Kidney tubule cell (primary cell): ENCODE results near the gene STC2.
"Not testable (repeated sequence)": the region's sequence is repeated elsewhere in the genome, so short reads cannot be mapped to it uniquely, and the experiment has no call there.

Experiments used
- DNase-seq: peaks from one replicate; pipeline ENCODE4 v3.0.0-alpha.2; 2018; ENCODE audit warnings: low spot score

STC2 gene

DNA sequence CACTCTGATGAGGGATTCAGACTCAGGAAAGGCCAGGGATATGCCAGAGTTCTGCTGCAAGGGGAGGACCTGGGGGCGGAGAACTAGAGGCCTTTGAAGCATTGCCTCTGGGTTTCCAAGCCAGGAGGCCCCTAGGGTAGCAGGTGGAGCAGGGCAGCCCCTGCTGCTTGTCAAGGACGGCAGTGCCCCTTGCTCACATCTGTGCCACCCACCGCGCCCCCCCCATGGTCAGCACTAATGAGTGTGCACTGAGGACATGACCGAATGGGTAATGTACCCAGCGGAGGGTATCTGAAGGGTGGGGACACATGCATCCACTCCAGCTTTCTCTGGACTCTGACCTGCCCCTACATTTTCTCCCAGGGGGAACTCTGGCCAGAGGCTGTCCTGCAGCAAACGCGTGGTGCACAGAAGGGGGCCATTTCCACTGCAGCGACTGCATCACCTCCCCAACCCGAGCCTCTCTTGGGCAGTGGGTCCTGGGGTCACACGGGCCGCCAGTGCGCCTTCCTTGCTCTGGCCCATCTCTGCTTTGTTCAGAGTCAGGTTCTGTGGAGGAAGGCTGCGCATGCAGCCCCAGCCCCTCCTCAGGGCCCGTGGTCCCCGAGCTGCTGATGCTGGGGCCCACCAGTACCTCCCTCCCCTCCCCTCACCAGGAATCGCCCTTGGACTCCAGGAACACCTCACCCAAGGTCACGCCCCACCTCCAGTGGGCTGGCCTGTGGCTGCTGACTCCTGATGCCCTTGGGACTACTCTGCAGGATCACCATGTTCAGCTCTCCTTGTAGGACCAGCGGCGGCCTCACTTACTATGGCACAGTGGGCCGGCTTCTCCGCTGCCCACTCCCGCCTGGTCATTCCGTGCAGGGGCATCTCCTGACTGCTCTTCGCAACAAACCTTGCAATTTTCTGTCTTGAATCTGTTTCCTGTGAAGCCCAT, 31.2 kb downstream of the STC2 start:
- DNase-seq, result no peak

DNA sequence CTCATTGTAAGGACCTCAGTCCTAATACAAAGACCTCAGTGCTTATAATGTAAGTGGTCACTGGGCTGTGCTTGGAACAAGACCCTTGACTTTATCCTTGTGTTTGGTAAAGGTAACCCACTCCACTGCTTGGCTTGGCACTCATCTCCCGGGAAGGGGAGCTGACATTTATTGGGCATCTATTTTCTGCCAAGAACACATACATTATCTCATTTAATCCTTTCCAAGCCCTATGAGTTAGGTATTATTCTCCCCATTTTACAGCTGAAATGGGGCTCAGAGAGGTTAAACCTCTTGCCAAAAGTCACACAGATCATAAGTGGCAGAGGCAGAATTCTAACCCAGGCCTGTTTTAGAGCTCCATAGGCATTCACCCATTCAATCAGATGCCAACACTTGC, 32.4 kb downstream of the STC2 start:
- no peak for DNase-seq

DNA sequence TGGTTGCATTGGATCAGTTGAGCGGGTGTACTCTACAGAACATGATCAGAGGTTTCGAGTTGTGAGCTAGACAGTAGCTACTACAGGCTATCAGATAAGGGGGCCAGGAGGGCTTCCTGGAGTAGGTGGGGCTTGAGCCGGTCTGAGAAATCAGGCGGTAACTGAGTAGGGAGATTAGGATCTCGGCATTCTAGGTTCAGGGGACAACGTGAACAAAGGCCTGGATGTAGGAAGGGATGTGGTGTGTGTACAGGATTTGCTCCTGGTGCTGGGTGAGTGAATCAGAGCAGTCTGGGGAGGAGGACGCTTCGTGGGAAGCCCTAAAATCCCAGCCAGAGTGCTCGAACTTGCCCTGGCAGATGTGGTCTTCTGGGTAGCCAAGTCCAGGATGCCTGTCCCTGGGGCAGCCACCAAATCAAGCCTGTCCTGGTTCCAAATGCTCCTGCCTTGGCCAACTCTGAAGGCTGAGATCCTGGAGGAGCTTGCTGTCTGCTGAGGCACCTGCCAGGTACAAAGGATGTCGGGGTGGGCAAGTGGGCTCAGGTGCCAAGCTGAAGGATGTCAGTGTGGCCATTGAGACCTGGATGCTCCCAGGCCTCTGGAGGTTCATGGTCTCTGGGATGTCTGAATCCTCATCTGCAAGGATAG, 33.4 kb downstream of the STC2 start:
- DNase-seq, result no peak

DNA sequence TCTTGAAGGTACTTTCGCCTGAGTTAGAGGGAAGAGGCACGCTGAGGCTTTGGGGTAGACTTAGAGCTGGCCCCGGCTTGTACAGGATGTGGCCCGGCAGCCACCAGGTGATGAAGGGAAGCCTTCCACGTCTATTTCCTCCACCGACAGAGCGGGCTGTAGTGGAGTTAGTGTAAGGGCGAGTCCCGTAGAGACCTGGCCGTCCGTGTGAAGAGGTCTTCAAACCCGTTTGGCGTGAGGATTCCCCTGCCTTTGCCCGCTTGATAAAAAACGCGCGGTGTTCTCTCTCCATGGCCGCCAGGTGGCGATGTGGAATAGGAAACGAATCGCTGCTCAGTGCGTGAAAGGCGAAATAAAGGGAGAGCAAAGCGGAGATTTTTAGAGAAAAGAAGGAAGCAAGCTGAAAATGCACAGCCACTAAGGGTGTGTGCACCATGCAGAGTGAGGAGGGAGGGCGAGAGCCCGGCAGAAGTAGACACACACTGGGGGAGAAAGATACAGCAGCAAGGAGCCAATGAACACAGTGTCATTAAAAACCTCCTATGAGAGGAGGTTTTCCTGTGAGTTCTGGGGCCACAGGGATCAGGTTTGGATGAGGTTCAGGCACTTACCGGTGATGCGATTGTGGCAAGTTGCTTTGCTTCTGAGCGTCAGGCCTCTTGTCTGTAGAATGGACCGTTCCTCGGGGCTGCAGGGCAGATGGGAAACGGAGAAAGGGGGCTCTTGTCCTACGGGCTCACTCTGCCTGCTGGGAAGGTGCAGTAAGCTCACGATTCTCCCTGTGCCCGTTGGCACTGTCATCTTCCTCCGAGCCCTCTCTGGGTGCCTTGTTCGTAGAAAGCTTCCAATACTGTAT, 34.2 kb downstream of the STC2 start:
- peak; percentile 74 for DNase-seq

DNA sequence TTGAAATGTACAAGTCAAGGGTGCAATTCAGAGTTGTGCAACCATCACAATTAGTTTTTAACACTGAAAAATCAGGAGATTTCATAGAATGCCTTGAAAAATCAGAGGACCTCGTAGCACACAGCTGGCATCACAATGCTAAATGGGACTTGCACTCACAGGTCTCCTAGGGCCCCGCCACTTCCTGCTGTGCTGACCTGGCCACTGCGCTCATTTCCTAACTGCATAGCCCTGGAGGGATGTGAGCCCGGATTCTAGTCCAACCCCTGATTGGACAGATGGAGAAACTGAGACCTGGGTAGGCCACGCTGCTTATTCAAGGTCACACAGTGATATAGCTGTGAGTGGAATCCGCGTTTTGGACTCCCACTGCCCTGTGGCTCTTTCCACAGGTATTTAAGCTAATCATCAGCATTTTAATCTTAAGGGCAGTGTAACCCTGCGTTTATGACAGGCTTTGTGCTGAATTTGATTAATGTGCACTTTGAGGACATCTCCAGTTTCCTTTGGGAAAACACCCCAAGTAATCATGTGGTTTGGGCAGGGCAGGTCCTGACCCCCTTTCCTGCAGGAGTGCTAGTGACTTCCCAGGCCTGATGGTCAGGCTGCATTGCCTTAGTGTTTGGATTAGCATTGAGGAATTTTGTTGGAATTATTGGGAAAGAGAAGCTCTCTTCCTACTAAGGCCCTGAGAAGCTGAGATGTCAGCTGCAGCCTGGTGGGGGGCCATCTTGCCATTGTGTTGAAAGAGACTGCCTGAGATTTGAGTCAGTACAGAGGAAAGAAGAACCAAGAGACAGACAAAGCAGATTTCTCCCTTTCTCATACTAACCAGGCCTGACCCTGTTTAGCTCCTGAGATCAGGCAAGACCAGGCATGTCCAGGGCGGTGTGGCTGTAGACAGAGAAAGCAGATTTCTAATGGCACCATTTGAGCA, 36.2 kb downstream of the STC2 start:
- no peak for DNase-seq

DNA sequence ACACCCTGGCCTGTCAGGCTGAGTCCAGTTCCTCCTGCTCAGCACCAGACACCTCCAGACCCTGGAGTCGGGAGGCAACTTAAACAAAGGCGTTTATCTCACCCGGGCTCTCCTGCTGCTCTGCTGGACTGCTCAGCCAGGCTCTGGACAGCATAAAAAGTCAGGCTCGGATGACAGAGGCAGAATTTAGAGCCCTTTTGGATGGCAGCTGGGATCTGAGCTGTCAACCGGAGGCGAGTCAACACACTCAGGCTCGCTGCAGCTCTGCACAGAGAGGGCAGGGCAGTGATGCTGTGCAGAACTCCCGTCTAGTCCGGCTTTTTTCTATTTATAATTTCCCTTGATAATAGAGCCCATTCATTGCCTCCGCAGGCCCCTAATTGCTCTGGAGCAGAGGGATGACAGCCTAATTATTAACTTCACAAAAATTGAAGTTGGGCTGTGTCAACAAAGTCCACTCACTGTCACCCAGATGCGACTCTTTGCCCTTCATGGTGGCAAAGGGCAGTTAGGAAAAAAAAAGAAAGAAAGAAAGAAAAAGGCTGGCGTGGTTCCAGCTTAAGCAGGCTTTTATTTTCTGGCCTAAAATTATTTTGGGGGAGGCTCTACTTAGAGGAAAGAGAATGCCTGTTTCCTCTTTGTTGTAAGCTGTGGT, 37.6 kb downstream of the STC2 start:
- no peak for DNase-seq

DNA sequence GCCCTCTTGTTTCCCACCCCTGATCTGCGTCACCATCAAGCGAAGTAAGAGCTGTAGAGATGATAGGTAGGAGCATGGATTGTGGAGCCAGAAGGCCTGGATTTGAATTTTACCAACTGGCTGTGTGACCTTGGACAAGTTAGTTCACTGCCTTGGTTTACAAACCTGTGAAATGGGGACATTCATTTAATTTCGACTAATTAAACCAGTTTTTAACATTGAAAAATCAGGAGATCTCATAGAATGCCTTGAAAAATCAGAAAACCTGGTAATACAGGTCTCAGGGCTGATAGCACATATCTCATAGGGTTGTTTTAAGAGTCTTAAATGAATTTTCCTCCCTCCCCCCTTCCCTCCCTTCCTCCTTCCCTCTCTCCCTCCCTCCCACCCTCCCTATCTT, 38.8 kb downstream of the STC2 start:
- no peak for DNase-seq

DNA sequence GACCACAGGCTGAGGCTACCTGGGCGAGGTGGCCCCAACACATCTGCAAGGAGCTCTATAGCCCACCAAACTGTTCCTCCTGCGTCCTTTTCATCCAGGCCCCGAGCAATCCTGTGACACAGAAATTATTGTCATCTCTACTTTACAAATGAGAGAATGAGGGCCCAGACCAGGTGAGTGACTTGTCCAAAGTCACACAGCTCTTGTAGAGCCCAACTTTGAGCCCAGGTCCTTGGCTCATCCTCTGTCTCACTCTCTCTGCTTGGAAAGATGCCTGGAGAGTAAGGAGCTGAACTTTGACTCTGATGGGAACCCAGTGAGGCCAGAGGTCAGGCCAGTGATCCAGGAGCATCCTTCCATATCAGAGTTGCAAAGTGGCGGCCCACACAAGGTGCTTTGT, 39.6 kb downstream of the STC2 start:
- no peak for DNase-seq

DNA sequence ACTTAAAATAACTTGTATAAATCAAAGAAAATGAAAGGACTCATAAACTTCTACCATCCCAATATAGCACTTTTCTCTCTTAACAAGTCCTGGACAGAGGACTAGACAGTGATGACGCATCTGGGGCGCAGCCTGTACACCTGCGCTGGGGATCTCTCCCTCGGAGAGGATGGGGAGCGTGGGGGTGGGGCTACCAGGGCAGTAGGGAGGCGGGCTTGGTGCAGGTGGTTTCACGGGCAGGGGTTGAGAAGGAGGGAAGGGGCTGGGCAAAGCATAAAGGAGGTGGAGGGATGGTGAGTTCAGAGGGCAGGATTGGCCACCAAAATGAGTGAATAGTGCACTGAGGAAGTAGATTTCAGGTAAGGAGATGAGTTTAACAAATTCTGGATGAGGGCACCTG, 41.1 kb downstream of the STC2 start:
- DNase-seq, result no peak

DNA sequence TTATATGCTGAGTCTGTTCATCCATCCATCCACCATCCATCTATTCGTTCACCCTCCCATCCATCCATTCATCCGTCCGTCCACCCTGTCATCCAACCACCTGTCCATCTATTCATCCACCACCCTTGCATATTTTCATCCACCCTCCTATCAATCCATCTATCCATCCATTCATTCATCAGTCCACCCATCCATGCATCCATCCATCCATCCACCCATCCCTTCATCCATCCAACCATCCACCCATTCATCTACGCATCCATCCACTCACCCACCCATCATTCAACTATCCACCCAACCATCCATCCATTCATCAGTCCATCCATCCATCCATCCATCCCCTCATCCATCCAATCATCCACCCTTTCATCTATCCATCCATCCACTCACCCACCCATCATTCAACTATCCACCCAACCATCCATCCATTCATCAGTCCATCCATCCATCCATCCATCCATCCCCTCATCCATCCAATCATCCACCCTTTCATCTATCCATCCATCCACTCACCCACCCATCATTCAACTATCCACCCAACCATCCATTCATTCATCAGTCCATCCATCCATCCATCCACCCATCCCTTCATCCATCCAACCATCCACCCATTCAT, 43.8 kb downstream of the STC2 start:
- not testable (repeated sequence) for DNase-seq

DNA sequence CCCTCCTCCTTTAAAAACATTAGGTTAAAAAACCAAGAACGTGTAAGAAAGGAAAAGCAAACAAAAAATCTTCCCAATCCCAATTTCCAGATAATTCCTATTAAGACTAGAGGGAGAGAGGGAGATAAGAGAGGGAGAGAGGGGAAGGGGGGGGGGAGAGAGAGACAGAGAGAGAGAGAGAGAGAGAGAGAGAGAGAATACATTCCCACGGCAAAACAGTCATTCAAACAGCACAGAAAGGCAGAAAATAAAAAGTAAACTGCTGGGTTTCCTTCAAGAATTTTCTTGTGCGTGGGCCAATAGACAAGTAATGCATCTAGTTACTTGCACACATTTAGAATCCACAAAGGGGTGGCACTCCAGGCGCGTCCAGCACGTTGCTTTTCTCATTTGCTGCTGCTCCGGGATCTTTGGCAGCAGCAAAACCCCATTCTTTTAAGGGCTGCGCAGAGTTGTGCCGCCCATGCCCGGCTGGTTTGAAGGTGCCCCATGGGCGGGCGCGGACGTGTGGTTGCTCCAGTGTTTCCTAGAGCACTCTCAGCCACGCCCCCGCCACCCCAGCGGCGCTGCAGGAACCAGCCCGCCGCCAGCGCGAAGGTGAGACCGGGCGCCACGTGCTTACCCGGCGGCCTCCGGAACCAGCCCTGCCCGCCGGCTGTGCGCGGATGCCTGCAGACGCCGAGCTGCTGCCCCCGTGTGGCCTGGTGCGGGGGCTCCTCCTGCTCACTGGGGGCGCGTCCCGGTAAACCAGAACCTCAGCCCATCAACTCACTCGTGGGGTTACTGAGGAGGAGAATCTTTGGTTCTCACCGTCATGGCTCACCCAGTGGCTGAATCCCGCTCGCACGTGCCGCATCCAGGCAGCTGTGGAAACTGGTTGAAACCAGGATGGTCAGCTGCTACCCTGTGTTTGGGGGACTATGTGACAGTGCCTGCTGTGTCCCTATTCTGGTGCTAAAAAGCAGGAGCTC, 44.6 kb downstream of the STC2 start:
- peak; percentile 83 for DNase-seq

DNA sequence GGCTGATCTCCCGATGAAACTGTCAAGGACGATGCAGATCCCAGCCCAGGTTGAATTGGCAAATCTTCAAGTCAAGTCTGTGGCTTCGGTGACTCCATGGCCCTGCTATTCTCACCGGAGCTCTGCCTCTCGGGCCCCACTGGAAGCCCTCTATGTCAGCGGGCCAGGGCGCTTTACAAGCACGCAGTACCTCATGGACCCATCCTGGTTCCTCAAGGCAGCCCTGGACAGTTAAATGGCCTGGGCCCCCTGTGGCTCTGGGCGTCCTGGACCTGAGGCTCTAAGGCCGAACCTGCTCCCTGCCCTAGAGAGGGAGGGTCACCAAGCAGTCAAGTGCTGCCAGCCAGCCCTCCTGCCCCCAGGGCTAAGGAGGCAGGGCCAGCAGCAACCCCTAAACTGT, 45.3 kb downstream of the STC2 start:
- no peak for DNase-seq

DNA sequence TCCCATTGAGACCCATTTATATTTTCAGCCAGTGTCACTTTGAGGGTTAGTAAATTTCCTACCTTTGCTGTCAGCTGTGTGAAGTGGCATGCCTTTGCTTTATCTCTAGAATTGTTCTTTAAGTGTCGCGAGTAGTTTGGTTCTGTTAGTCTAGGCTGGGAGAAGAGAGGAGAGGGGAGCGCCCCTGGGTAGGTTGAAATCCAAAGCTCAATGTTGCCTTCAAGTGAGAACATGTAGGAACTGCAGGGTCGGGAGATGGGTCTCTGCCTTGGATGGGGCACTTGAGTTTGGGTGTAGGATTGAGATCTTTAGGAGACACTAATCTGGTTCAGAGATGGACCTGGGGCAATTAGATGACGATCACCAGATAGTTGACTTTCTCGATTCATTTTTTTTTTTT, 46.3 kb downstream of the STC2 start:
- DNase-seq, result no peak

DNA sequence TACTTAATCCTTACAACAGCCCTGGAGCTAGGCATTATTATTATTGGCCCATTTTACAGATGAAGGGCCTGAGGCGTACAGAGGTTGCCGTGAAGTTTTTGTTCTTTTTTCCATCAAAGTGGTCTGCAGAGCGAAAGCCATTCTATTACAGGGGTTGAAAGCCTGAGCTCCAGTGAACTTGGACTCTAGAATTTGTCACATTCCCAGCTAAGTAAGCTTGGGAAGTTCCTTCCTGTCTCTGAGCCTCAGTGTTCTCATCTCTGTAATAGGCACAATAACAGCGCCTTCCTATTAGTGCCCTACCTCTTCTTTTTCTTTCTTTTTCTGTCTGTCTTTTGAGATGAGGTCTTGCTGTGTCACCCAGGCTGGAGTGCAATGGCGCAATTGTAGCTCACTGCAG, 49.0 kb downstream of the STC2 start:
- DNase-seq, result no peak

DNA sequence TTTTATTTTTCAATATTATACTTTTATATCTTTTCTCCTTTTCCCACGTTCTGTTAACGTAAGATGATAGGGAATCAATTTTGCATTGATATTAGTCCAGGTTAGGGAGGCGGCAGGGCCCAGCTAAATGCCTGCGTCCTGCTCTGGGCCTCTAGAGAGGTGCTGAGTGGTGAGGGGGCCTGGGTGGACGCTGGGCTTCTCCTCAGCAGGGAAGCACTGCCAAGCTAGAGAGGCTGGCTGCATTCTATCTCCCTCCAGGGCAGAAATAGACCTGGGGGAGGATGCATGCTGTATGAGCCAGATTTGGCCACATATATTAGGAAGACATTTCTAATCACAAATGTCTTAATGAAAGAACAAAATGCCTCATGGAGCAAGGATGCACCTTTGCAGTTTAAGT, 49.6 kb downstream of the STC2 start:
- no peak for DNase-seq

DNA sequence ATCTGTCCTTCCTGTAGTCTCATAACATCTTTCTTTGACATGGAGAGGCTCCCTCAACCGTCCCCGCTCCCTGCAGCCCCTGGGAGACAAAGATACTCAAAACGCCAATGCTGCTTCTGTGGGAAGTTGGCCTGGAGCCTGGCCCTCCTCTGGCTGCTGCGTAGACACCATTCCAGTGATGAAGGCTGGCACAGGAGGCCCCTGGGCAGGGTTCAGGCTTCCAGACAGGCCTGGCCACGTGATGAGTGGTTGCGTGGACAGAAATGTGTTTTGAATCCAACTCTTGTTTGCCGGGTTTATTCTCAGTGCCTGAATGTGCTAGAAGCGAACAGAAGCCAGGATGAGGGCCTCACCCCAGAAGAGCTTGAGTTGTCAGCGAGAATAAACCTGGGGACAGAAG, 50.0 kb downstream of the STC2 start:
- DNase-seq, result no peak

DNA sequence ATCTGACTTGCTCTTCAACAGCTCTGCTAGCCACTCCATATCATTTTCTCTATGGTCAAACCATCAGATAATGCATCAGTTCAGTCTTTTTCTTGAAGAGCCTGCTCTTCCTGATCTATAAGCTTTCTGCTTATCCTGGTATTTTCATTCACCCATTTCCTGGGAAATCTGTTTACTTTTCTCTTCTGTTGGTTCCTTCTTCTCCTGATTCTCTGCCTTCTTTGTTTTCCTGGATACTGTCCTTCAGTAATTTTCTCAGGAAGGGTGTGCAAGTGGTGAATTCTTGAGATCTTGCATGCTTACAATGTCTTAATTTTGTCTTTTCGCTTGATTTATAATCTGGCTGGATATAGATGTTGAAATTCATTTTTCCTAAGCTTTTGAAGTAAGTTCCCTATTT, 53.4 kb downstream of the STC2 start:
- no peak for DNase-seq

DNA sequence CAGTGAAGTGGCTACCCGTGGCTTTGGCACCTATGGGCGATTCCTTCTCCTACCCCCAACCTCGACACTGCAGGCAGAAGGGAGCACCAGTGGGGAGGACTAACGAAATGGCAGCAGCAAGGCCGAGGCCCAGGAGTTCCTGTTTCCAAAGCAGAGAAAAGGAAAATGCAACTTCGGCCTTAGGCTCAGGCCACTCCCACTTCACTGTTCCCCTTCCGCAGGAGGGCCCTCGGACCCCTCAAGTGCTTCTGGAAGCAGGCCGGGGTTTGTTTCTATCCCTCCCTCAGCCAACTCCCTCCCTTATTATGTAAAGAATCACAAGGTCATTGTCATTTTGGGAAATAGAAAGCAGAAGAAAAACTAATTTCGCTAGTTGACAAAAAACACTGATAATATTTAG, 56.8 kb downstream of the STC2 start:
- DNase-seq, result no peak

DNA sequence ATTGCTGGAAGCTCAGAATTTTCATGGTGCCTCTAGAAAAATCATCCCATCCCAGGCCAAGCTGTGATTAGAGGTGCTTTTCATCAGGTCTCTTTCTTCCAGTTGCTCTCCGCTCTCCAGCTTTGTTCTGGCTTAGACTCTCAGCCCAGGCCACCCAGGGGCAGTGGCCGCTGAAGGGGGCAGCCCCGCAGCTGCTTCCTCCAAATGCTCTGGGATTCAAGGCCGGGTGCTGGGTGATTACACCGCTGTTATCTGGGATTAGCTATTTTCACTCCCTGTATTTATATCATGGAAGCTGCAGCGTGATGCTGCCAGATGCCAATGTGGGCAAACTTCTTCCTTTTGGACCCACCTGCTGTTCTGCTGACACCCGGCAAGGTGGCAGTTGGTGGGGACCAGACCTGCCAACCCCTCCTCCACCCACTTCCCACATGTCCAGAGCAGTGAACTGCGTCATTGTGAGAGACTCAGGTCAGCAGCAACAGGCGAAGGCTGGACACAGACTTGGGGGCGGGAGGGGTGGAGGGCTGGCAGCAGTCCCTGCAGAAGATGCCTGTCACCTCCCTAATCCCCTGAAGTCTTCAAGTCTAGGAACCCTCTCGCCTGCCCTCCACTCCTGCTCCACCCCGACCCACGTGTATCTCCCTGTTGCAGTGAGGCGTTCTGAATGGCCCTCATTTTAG, 59.3 kb downstream of the STC2 start:
- DNase-seq, result no peak
